ENCODE data around the gene ANKFY1. TPM values are rescaled to one million over a fixed set of nuclear protein-coding genes. Genes with fewer than 3 reads are reported as not detected.

The ANKFY1 gene
- total RNA-seq, 1 experiment from 2014 or later: 38.6 TPM

- TF ChIP-seq POLR2AphosphoS5 (IDR thresholded peaks at IDR 0.05; ENCODE audit: low read depth, low read length) (no peak), REST (IDR thresholded peaks at IDR 0.05; ENCODE audit: insufficient read depth in 1 of 2, low read depth in 2 of 2, low read length in 1 of 2) (no peak), SIN3A (IDR thresholded peaks at IDR 0.05; ENCODE audit: borderline replicate concordance, insufficient read depth, low read depth, low read length) (no peak), TCF7L2 (IDR thresholded peaks at IDR 0.05; ENCODE audit: low read depth, low read length) (no peak), CTCF (IDR thresholded peaks at IDR 0.05) (no peak)
- Histone ChIP-seq H3K27ac (ENCODE audit: low read length) (peak overlapping the region; percentile 95; the same call in 1 of the 2 replicates), H3K4me3 (ENCODE audit: low read depth in 2 of 2, low read length in 2 of 2) (no peak overlapping the region), H3K9me3 (ENCODE audit: control insufficient read depth, insufficient read depth, low read depth, low read length) (no peaks in the 10 kb centered on the region), H3K4me1 (ENCODE audit: control insufficient read depth, insufficient read depth, low read length) (peaks cover 38% of the 10 kb centered on the region), H3K27me3 (ENCODE audit: control insufficient read depth, insufficient read depth, low read length) (no peaks in the 10 kb centered on the region), H3K36me3 (ENCODE audit: control insufficient read depth, insufficient read depth, low read length) (peaks cover 2% of the 10 kb centered on the region)
- ATAC-seq (no peak), DNase-seq (ENCODE audit: low read depth, low spot score) (no peak)
- in situ Hi-C loops (cut with HindIII; ENCODE audit: low pct_unique_long_range_greater_than_20kb, low sequenced_read_pairs): no loop called here
- ChIA-PET CTCF (no interaction called here), POLR2A (no interaction called here)
- BruUV-seq (replicated peaks): no TSS peak
- intact Hi-C loops (cut with micrococcal nuclease; ENCODE audit: unreplicated experiment): no loop called here
Measured at GRCh38 chr17:4163951-4164350, 99.8 kb downstream of the ANKFY1 start.

DNA sequence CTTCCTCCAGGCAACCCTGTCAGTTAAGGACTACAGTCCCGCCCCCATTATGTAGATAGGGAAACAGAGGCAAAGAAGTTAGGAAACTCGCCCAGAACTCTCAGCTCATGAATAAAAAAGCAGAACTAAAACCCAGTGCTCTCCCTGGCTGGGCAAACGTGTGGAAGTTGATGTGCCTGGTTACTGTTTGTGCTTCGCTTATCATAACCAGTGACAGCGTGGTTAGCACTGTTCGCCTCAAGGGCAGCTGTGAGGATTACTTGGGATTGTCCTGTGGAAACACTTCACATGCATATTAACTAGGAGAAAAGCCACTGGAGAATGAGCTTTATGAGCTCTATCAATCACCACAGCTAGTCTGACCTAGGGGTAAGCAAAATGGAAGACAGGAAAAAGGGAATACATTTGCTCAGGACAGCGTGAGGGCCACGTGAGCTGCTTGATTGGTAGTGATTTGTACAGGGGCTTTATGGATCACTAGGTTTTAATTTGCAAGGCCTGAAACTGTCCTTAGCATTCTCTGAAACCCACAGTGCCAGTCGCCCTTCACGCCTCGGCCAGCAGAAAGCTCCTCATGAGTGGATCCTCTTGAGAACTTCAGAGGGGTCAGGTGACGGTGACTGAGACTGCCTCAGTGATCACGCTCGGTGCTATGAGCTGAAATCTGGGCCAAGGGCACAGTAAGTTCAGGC is 100.9 kb downstream of the ANKFY1 start:
- intact Hi-C loops (cut with micrococcal nuclease; ENCODE audit: unreplicated experiment): no loop called here
- H3K27ac ChIP-seq (ENCODE audit: low read length): peak overlapping the region; percentile 95
- in situ Hi-C loops (cut with HindIII; ENCODE audit: low pct_unique_long_range_greater_than_20kb, low sequenced_read_pairs): no loop called here
- peaks cover 2% of the 10 kb centered on the region for H3K36me3 ChIP-seq (ENCODE audit: control insufficient read depth, insufficient read depth, low read length)
- TF ChIP-seq POLR2AphosphoS5 (IDR thresholded peaks at IDR 0.05; ENCODE audit: low read depth, low read length): no peak
- H3K9me3 ChIP-seq (ENCODE audit: control insufficient read depth, insufficient read depth, low read depth, low read length): no peaks in the 10 kb centered on the region
- H3K4me3 ChIP-seq (ENCODE audit: low read depth in 2 of 2, low read length in 2 of 2): no peak overlapping the region
- no TSS peak for BruUV-seq (replicated peaks)
- POLR2A ChIA-PET: no interaction called here
- DNase-seq (ENCODE audit: low read depth, low spot score) (no peak), ATAC-seq (no peak)
- peaks cover 38% of the 10 kb centered on the region for H3K4me1 ChIP-seq (ENCODE audit: control insufficient read depth, insufficient read depth, low read length)
- CTCF ChIA-PET: interaction anchor here (0.6 kb wide), 1 partner anchor 48 kb away, joined by 3 read pairs; no protein-coding TSS in a partner anchor
- H3K27me3 ChIP-seq (ENCODE audit: control insufficient read depth, insufficient read depth, low read length): no peaks in the 10 kb centered on the region

DNA sequence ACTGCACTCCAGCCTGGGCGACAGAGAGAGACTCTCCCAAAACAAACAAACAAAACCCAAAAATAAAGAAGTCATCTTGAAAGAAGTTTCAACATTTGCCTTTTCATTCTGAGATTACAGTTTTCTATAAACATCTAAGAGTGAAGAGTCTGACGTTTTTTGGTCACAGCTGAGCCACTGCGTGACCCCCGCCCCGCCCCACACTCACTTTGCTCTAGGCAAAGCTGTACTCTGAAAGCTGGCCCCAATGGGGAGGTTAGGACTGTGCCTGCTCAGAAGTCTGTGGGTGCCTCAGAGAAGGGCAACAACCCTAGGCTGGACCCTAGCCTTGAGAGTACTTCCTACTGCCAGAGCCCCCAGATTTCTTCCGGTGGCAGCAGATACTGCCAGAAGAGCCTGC is 101.5 kb downstream of the ANKFY1 start:
- POLR2A ChIA-PET: no interaction called here
- BruUV-seq (replicated peaks): no TSS peak

More for the DNA sequence above, 101.5 kb downstream of the ANKFY1 start:
- no peak for ATAC-seq
- TF ChIP-seq POLR2AphosphoS5 (IDR thresholded peaks at IDR 0.05; ENCODE audit: low read depth, low read length) (no peak), REST (IDR thresholded peaks at IDR 0.05; ENCODE audit: insufficient read depth in 1 of 2, low read depth in 2 of 2, low read length in 1 of 2) (no peak), CTCF (IDR thresholded peaks at IDR 0.05) (no peak), SIN3A (IDR thresholded peaks at IDR 0.05; ENCODE audit: borderline replicate concordance, insufficient read depth, low read depth, low read length) (no peak), TCF7L2 (IDR thresholded peaks at IDR 0.05; ENCODE audit: low read depth, low read length) (no peak)
- Histone ChIP-seq H3K4me3 (ENCODE audit: low read depth in 2 of 2, low read length in 2 of 2) (no peak overlapping the region), H3K4me1 (ENCODE audit: control insufficient read depth, insufficient read depth, low read length) (peaks cover 38% of the 10 kb centered on the region), H3K36me3 (ENCODE audit: control insufficient read depth, insufficient read depth, low read length) (peaks cover 2% of the 10 kb centered on the region), H3K27me3 (ENCODE audit: control insufficient read depth, insufficient read depth, low read length) (no peaks in the 10 kb centered on the region), H3K9me3 (ENCODE audit: control insufficient read depth, insufficient read depth, low read depth, low read length) (no peaks in the 10 kb centered on the region), H3K27ac (ENCODE audit: low read length) (peak overlapping the region; percentile 95)
- no peak for DNase-seq (ENCODE audit: low read depth, low spot score)
- intact Hi-C loops (cut with micrococcal nuclease; ENCODE audit: unreplicated experiment): no loop called here
- in situ Hi-C loops (cut with HindIII; ENCODE audit: low pct_unique_long_range_greater_than_20kb, low sequenced_read_pairs): no loop called here
- CTCF ChIA-PET: no interaction called here

All from Panc1 (cell line).